Measurements from ENCODE around the gene GMDS.

The GMDS gene

DNA sequence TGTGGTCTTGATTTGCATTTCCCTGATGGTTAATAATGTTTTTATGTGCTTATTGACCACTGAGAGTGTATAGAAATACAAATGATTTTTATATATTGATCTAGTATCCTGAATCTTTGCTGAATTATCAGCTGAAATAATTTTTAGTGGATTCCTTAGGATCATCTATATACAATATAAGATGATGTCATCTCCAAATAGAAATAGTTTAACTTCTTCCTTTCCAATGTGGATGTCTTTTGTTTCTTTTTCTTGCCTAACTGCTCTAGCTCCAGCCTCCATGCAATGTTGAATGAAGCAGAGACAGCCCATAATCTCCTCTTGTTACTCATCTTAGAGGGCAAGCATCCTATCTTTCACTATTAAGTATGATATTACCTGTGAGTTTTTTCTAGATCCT is 226.4 kb downstream of the GMDS start:
- H3K4me3 ChIP-seq (ENCODE audit: low read depth, low read length), result no peak overlapping the region
- no peaks in the 10 kb centered on the region for H3K9me3 ChIP-seq (ENCODE audit: control insufficient read depth, low read length)
- H3K27me3 ChIP-seq (ENCODE audit: control insufficient read depth, insufficient read depth, low read length), result no peaks in the 10 kb centered on the region
- H3K4me2 ChIP-seq (ENCODE audit: low read length), result no peak overlapping the region
- H3K4me1 ChIP-seq, result no peaks in the 10 kb centered on the region
- H3K9ac ChIP-seq, result no peak overlapping the region
- H2AFZ ChIP-seq, result no peak overlapping the region
- TF ChIP-seq, protein P1, sequence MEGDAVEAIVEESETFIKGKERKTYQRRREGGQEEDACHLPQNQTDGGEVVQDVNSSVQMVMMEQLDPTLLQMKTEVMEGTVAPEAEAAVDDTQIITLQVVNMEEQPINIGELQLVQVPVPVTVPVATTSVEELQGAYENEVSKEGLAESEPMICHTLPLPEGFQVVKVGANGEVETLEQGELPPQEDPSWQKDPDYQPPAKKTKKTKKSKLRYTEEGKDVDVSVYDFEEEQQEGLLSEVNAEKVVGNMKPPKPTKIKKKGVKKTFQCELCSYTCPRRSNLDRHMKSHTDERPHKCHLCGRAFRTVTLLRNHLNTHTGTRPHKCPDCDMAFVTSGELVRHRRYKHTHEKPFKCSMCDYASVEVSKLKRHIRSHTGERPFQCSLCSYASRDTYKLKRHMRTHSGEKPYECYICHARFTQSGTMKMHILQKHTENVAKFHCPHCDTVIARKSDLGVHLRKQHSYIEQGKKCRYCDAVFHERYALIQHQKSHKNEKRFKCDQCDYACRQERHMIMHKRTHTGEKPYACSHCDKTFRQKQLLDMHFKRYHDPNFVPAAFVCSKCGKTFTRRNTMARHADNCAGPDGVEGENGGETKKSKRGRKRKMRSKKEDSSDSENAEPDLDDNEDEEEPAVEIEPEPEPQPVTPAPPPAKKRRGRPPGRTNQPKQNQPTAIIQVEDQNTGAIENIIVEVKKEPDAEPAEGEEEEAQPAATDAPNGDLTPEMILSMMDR (IDR thresholded peaks at IDR 0.05), result no peak
- H3K36me3 ChIP-seq (ENCODE audit: control insufficient read depth, insufficient read depth, low read length), result no peaks in the 10 kb centered on the region
- no peak overlapping the region for H3K27ac ChIP-seq
- H3K79me2 ChIP-seq, result no peaks in the 10 kb centered on the region

DNA sequence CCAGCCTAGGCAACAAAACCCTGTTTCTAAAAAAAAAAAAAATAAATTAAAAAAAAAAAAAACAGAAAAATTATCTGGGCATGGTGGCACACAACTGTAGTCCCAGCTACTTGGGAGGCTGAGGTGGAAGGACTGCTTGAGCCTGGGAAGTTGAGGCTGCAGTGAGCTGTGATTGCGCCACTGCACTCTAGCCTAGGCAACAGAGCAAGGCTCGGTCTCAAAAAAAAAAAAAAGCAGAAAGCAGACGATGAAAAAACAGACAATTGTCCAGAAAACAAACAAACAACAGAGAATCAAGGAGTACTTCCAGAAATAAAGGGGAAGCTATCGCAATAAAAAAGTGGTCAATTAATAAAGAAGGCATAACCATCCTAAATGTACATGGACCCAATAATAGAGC is 229.4 kb downstream of the GMDS start:
- H3K36me3 ChIP-seq (ENCODE audit: control insufficient read depth, insufficient read depth, low read length), result no peaks in the 10 kb centered on the region
- no peak overlapping the region for H3K4me3 ChIP-seq (ENCODE audit: low read depth, low read length)
- no peaks in the 10 kb centered on the region for H3K79me2 ChIP-seq

DNA sequence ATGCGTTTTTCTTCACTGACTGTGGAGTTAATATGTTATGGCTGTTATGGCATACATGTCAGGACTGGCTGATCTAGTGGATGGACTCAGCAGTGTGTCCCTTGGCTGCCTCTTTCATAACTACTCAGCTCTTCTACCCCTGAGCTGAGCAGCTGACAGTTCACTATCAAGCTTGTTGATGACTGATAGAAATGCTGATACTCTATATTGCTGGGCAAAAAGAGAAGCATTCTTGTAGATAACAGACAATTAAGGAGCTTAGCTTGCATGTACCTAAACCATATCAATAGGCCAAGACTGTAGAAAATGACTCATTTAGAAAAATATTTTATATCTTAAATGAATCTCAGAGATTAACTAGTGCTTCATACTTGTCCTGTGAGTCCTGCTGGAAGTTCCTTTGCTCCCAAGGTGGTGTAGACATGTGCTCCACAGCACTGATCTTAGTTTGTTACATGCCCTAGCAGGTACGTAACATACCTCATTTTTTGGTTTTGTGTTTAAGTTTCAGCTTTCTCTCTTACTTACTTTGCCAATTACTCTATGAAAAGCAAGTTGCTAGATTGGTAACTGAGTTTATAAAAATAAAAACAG is 236.9 kb downstream of the GMDS start:
- Histone ChIP-seq H3K27me3 (ENCODE audit: control insufficient read depth, insufficient read depth, low read length) (no peaks in the 10 kb centered on the region), H3K27ac (no peak overlapping the region), H2AFZ (no peak overlapping the region), H3K4me2 (ENCODE audit: low read length) (no peak overlapping the region), H3K9me3 (ENCODE audit: control insufficient read depth, low read length) (no peaks in the 10 kb centered on the region), H3K79me2 (no peaks in the 10 kb centered on the region), H3K36me3 (ENCODE audit: control insufficient read depth, insufficient read depth, low read length) (no peaks in the 10 kb centered on the region), H3K4me3 (ENCODE audit: low read depth, low read length) (no peak overlapping the region), H3K4me1 (no peaks in the 10 kb centered on the region), H3K9ac (no peak overlapping the region)
- TF ChIP-seq, protein P1 (IDR thresholded peaks at IDR 0.05), result no peak

More for the DNA sequence above, 229.4 kb downstream of the GMDS start:
- TF ChIP-seq, protein P1 (IDR thresholded peaks at IDR 0.05), result no peak
- H3K4me2 ChIP-seq (ENCODE audit: low read length), result no peak overlapping the region
- no peaks in the 10 kb centered on the region for H3K4me1 ChIP-seq
- no peaks in the 10 kb centered on the region for H3K9me3 ChIP-seq (ENCODE audit: control insufficient read depth, low read length)
- no peak overlapping the region for H3K9ac ChIP-seq
- H3K27me3 ChIP-seq (ENCODE audit: control insufficient read depth, insufficient read depth, low read length), result no peaks in the 10 kb centered on the region
- no peak overlapping the region for H3K27ac ChIP-seq
- no peak overlapping the region for H2AFZ ChIP-seq

DNA sequence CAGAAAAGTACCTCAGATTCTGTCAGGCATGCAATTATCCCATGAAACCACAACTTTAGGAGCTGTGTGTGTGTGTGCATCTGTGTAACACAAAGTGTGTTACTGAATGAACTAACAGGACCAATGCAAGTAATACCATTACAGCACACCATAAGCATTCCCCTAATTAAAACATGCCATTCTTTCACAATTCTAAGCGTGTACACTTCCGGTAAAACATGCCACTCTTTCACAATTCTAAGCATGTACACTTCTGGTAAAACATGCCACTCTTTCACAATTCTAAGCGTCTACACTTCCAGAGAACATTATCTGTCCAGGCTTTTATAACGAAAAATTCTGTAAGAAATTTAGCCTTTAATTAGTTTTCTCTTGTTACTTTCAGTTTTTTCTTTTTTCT is 238.2 kb downstream of the GMDS start:
- H3K4me2 ChIP-seq (ENCODE audit: low read length), result no peak overlapping the region
- no peaks in the 10 kb centered on the region for H3K27me3 ChIP-seq (ENCODE audit: control insufficient read depth, insufficient read depth, low read length)
- H3K9me3 ChIP-seq (ENCODE audit: control insufficient read depth, low read length), result no peaks in the 10 kb centered on the region
- TF ChIP-seq, protein P1 (IDR thresholded peaks at IDR 0.05), result no peak
- H3K27ac ChIP-seq, result no peak overlapping the region
- no peaks in the 10 kb centered on the region for H3K4me1 ChIP-seq
- H3K36me3 ChIP-seq (ENCODE audit: control insufficient read depth, insufficient read depth, low read length), result no peaks in the 10 kb centered on the region
- H3K79me2 ChIP-seq, result no peaks in the 10 kb centered on the region
- no peak overlapping the region for H2AFZ ChIP-seq
- H3K4me3 ChIP-seq (ENCODE audit: low read depth, low read length), result no peak overlapping the region
- H3K9ac ChIP-seq, result no peak overlapping the region

DNA sequence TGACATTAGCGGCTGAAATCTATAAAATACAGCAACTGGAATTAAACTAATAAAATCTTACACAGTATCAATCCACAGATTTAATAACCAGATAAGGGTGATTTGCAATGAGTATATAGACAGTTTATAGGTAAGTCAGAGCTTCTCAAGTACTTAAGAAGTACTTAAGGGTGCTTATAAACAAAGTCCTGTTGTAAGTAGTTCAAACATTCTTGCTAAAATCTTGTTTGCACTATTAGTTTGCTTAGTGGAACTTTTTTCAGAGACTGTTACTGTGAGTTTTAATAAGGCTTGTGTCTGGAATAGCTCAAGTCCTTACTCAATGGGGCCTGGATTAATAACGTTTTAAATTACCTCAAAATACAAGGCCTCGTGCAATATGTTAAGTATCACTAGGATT is 240.5 kb downstream of the GMDS start:
- no peak overlapping the region for H3K9ac ChIP-seq
- no peaks in the 10 kb centered on the region for H3K9me3 ChIP-seq (ENCODE audit: control insufficient read depth, low read length)
- H3K36me3 ChIP-seq (ENCODE audit: control insufficient read depth, insufficient read depth, low read length), result no peaks in the 10 kb centered on the region
- no peak overlapping the region for H3K4me3 ChIP-seq (ENCODE audit: low read depth, low read length)
- H3K4me2 ChIP-seq (ENCODE audit: low read length), result no peak overlapping the region
- no peaks in the 10 kb centered on the region for H3K27me3 ChIP-seq (ENCODE audit: control insufficient read depth, insufficient read depth, low read length)
- no peaks in the 10 kb centered on the region for H3K79me2 ChIP-seq
- H3K27ac ChIP-seq, result no peak overlapping the region
- no peak overlapping the region for H2AFZ ChIP-seq
- TF ChIP-seq, protein P1 (IDR thresholded peaks at IDR 0.05), result no peak
- H3K4me1 ChIP-seq, result no peaks in the 10 kb centered on the region
